ENCODE measurements around the gene MYH13. TPM values are rescaled to one million over a fixed set of nuclear protein-coding genes. Genes with fewer than 3 reads are reported as not detected.

MYH13 gene
- total and polyA plus RNA-seq, 2 of the 13 experiments (the other 11 are each of a cell fraction or from before 2014, with no cell fraction given): not detected

DNA sequence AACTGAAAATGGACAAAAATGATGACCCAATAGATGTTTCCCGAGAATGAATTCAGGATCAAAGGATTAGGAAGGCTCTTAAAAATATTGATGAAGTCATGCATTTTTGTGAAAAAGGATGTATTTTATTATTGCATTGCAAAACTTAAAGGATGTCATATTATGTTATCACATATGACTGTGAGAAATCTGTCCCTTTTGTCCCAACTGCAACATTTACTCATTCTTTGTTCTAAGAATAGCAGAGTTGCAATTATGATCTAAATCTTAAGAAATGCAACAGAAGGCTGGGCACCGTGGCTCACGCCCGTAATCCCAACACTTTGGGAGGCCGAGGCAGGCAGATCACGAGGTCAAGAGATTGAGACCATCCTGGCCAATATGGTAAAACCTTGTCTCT is 13.1 kb upstream of the MYH13 start (continued):
- TF ChIP-seq DMTF1 (CRISPR knock-in tag; IDR thresholded peaks at IDR 0.05) (no peak), ZBTB1 (CRISPR knock-in tag; IDR thresholded peaks at IDR 0.05; ENCODE audit: borderline replicate concordance) (no peak), LBX2 (CRISPR knock-in tag; IDR thresholded peaks at IDR 0.05; ENCODE audit: borderline replicate concordance) (no peak)

DNA sequence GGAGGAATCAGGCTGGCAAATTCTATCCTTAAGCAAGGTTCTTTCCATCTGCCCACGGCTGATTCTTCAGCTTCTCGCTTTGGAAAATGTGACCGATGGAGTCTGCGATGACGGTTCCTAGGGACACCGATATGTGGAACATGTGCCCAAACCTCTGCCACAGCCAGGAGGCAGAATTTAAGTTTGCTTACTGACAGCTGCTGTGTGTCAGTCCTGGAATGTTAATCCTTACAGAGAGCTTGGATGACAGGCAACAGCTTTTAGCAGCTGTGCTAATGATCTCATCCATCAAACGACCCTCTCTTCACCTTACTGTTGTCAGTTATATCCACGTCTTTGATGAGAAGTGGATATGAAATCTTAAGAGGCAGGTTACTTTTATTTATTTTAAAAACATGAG is 11.4 kb upstream of the MYH13 start:
- Histone ChIP-seq H4K20me1 (ENCODE audit: insufficient read depth, low read length) (no peaks in the 10 kb centered on the region), H3K4me3 (replicated peaks in 1 of 3; ENCODE audit: insufficient read depth in 1 of 3, low read depth in 2 of 3, low read length in 3 of 3) (no peak overlapping the region), H3K4me1 (ENCODE audit: insufficient read depth, low read length) (no peaks in the 10 kb centered on the region), H3K9ac (ENCODE audit: insufficient read depth, low read depth, low read length) (no peak overlapping the region), H3K27ac (ENCODE audit: extremely low read length, insufficient read depth, low read length) (no peak overlapping the region), H2AFZ (ENCODE audit: low read length) (no peak overlapping the region), H3K9me3 (ENCODE audit: low read length) (no peaks in the 10 kb centered on the region), H3K27me3 (ENCODE audit: control insufficient read depth in 1 of 2, insufficient read depth in 2 of 2, low read length in 2 of 2) (peaks cover 0 to 4% of the 10 kb centered on the region in 2 experiments; a peak in 1 of 5 replicates), H3K79me2 (ENCODE audit: insufficient read depth, low read length) (no peaks in the 10 kb centered on the region), H3K4me2 (ENCODE audit: low read depth, low read length) (no peak overlapping the region), H3K36me3 (replicated peaks in 1 of 2; ENCODE audit: control insufficient read depth in 1 of 2, insufficient read depth in 2 of 2, low read length in 2 of 2) (no peaks in the 10 kb centered on the region)
- CTCF ChIA-PET (ENCODE audit: low intra/inter-chr PET ratio, low total read pairs): no interaction called here
- TF ChIP-seq ZNF563 (CRISPR knock-in tag; IDR thresholded peaks at IDR 0.05): no peak
- TF ChIP-seq YEATS4 (CRISPR knock-in tag; IDR thresholded peaks at IDR 0.05; ENCODE audit: borderline replicate concordance): no peak
- no peak for TF ChIP-seq DNMT1 (CRISPR knock-in tag; IDR thresholded peaks at IDR 0.05)
- TF ChIP-seq ZNF30 (CRISPR knock-in tag; IDR thresholded peaks at IDR 0.05): no peak
- no peak for TF ChIP-seq UBTF (CRISPR knock-in tag; IDR thresholded peaks at IDR 0.05)
- WGBS (ENCODE audit: low lambda C conversion rate): 54% methylated on average over 8 of the region's 8 CpGs
- BruUV-seq (replicated peaks): no TSS peak
- no peak for FAIRE-seq
- ATAC-seq: no peak
- DNase-seq (ENCODE audit: low spot score): no peak
- intact Hi-C loops (cut with micrococcal nuclease; ENCODE audit: unreplicated experiment): no loop called here
- POLR2A ChIA-PET: no interaction called here
- in situ Hi-C loops (cut with HindIII; ENCODE audit: extremely low pct_ligation_motif_present, low pct_unique_long_range_greater_than_20kb): no loop called here

All from HepG2 (cell line).